Adrenal gland (tissue), 12 donors: ENCODE measurements around the gene ARHGAP40. TPM values are rescaled to one million over a fixed set of nuclear protein-coding genes. Genes with fewer than 3 reads are reported as not detected.
A peak's percentile ranks its signal among the peaks of the same experiment; 100 is the strongest.

ENCODE experiments used
- DNase-seq, 7 donors: peaks; one replicate each; pipeline ENCODE4 v3.0.0-alpha.2; 2019 to 2020
- H3K27ac ChIP-seq, 5 donors: fragments of 200-600 bp; sonication (generic) in 4 of 5; 1 replicate in 3 of 5; 2 replicates in 2 of 5; pipeline versions ENCODE4 v1.5.1 to v1.8.0; 2016 to 2020; ENCODE audit warnings: mild to moderate bottlenecking in 1 of 5
- H3K27me3 ChIP-seq: fragments of 200-600 bp; 2 replicates; pipeline ENCODE4 v1.8.0; 2021
- H3K36me3 ChIP-seq, 2 donors: fragments of 200-600 bp; replicated peaks in 1 of 2; 1 replicate in 1 of 2; 2 replicates in 1 of 2; pipeline versions ENCODE4 v1.5.1 to v1.8.0; 2018 to 2022
- H3K4me1 ChIP-seq, 2 donors: fragments of 200-600 bp; replicated peaks in 1 of 2; 1 replicate in 1 of 2; 2 replicates in 1 of 2; pipeline versions ENCODE4 v1.5.1 to v1.8.0; 2018 to 2021
- H3K4me3 ChIP-seq, 4 donors: fragments of 200-600 bp; sonication (generic) in 3 of 4; one replicate each; pipeline ENCODE4 v1.5.1; 2016 to 2018
- H3K9me3 ChIP-seq, 3 donors: fragments of 200-600 bp; sonication (generic) in 1 of 3; replicated peaks in 1 of 3; 1 replicate in 2 of 3; 2 replicates in 1 of 3; pipeline versions ENCODE4 v1.5.1 to v1.8.0; 2016 to 2021
- CTCF ChIP-seq, 6 experiments: fragments of 450-650 bp in 4 of 6; fragments of 200-600 bp in 2 of 6; sonication (generic) in 1 of 6; IDR thresholded peaks; 1 replicate in 5 of 6; 2 replicates in 1 of 6; pipeline versions ENCODE4 v1.5.1 to v1.8.0; 2016 to 2021; ENCODE audit warnings: antibody characterized with exemption in 6 of 6, mild to moderate bottlenecking in 2 of 6, moderate library complexity in 1 of 6
- POLR2A ChIP-seq, 2 donors: fragments of 450-650 bp; IDR thresholded peaks; one replicate each; pipeline ENCODE4 v1.6.1; 2017; ENCODE audit warnings: antibody characterized with exemption in 2 of 2, mild to moderate bottlenecking in 2 of 2, moderate library complexity in 1 of 2
- whole genome bisulfite sequencing, 4 donors: extraction: QIAGEN DNeasy Blood & Tissue Kit in 2 of 4; methylation state at CpG; one replicate each; pipeline versions ENCODE4 v1.1.5 to v1.1.7; 2013 to 2017; 5-methylcytosine and 5-hydroxymethylcytosine counted together
- intact Hi-C, 2 donors: fragments of 100-400 bp; cut with DNase I; formaldehyde crosslinking; loops; one replicate each; pipeline versions ENCODE4 v1.14.1 to v1.15.0; 2022 to 2023
- polyA plus RNA-seq, 3 donors: library from polyadenylated mRNA; stranded (reverse); fragments of 200-250 nt in 2 of 3; fragments of 350-450 nt in 1 of 3; fragmentation: Illumina TruSeq in 1 of 3; extraction: RNeasy Lipid Tissue Mini Kit (QIAGEN cat#74804) in 1 of 3; gene quantifications; one replicate each; pipeline ENCODE4 v1.2.3, GENCODE V29; 2013 to 2014
- total RNA-seq, 9 donors: library from RNA; depleted of rRNA in 4 of 9; stranded (reverse); fragments of >200 nt in 4 of 9; fragments of 120-200 nt in 1 of 9; fragmentation: NEBNext Ultra II Directional in 1 of 9; extraction: Animal tissue kit (Norgen Biotek cat#: 25700) in 1 of 9; gene quantifications; one replicate each; pipeline versions ENCODE4 v1.1.0 to v1.2.4, GENCODE V29; 2013 to 2023
- donor health status: healthy with polysubstance abuse.
- donor health status: Bipolar disorder and iron deficiency.
- donor health status: DM: yes; HTN: yes; CAD: no.
- donor health status: DM: no; HTN: no; CAD: no.
- donor health status: DM: no; HTN: no; CAD: no.
- donor health status: DM: yes; HTN: yes; CAD: no.

ARHGAP40 gene
- total and polyA plus RNA-seq, 12 donors: 0.08 TPM; not detected in 11

- 62 to 66% (median 64%) methylated on average over 5 of the region's 5 CpGs for WGBS, 4 donors
- H3K27me3 ChIP-seq: peaks cover 3% of the 10 kb centered on the region
- no peak for TF ChIP-seq POLR2A (IDR thresholded peaks at IDR 0.05)
- TF ChIP-seq CTCF (IDR thresholded peaks at IDR 0.05): no peak
- no peak overlapping the region for H3K4me3 ChIP-seq
- no peaks in the 10 kb centered on the region for H3K4me1 ChIP-seq
- H3K36me3 ChIP-seq: no peaks in the 10 kb centered on the region
- DNase-seq: no peak
- no peak overlapping the region for H3K27ac ChIP-seq
- intact Hi-C loops: no loop called here
- H3K9me3 ChIP-seq: no peaks in the 10 kb centered on the region
These were observed 29.8 kb downstream of the ARHGAP40 start for GRCh38 chr20:38631155-38632022.

- TF ChIP-seq CTCF (IDR thresholded peaks at IDR 0.05) (peak; percentile 52 to 84 (median 68)), POLR2A (IDR thresholded peaks at IDR 0.05) (no peak)
- Histone ChIP-seq H3K27ac (no peak overlapping the region), H3K36me3 (no peaks in the 10 kb centered on the region), H3K4me1 (no peaks in the 10 kb centered on the region), H3K4me3 (no peak overlapping the region), H3K9me3 (no peaks in the 10 kb centered on the region), H3K27me3 (peaks cover 3% of the 10 kb centered on the region)
- intact Hi-C loops: no loop called here
- 31 to 36% (median 33%) methylated on average over 13 of the region's 13 CpGs for WGBS, 4 donors
- DNase-seq: peak; percentile 54 to 79 (median 67)
These were observed 32.0 kb downstream of the ARHGAP40 start for GRCh38 chr20:38633577-38634093.

- H3K4me1 ChIP-seq: no peaks in the 10 kb centered on the region
- 45 to 64% (median 52%) methylated on average over 3 of the region's 3 CpGs for WGBS, 4 donors
- H3K27ac ChIP-seq: no peak overlapping the region
- intact Hi-C loops: no loop called here
- DNase-seq: peak in 1 of 7 donors; percentile 4
- H3K36me3 ChIP-seq: no peaks in the 10 kb centered on the region
- H3K4me3 ChIP-seq: no peak overlapping the region
- TF ChIP-seq CTCF (IDR thresholded peaks at IDR 0.05) (no peak), POLR2A (IDR thresholded peaks at IDR 0.05) (no peak)
- H3K27me3 ChIP-seq: peaks cover 3% of the 10 kb centered on the region
- no peaks in the 10 kb centered on the region for H3K9me3 ChIP-seq
These were observed 34.2 kb downstream of the ARHGAP40 start for GRCh38 chr20:38635721-38636288.

- Histone ChIP-seq H3K27ac (no peak overlapping the region), H3K4me3 (no peak overlapping the region), H3K36me3 (no peaks in the 10 kb centered on the region), H3K4me1 (no peaks in the 10 kb centered on the region), H3K9me3 (no peaks in the 10 kb centered on the region), H3K27me3 (peaks cover 5% of the 10 kb centered on the region)
- TF ChIP-seq POLR2A (IDR thresholded peaks at IDR 0.05): no peak
- no peak for TF ChIP-seq CTCF (IDR thresholded peaks at IDR 0.05)
- WGBS, 4 donors: 59 to 65% (median 62%) methylated on average over 4 of the region's 4 CpGs
- DNase-seq: no peak
- intact Hi-C loops: loop anchor here (10.0 kb wide), 2 partner anchors 254 to 414 kb away; no protein-coding TSS in a partner anchor
These were observed 38.9 kb downstream of the ARHGAP40 start for GRCh38 chr20:38640521-38640920.
